Measurements from ENCODE around the gene SEZ6.

Gene SEZ6

DNA sequence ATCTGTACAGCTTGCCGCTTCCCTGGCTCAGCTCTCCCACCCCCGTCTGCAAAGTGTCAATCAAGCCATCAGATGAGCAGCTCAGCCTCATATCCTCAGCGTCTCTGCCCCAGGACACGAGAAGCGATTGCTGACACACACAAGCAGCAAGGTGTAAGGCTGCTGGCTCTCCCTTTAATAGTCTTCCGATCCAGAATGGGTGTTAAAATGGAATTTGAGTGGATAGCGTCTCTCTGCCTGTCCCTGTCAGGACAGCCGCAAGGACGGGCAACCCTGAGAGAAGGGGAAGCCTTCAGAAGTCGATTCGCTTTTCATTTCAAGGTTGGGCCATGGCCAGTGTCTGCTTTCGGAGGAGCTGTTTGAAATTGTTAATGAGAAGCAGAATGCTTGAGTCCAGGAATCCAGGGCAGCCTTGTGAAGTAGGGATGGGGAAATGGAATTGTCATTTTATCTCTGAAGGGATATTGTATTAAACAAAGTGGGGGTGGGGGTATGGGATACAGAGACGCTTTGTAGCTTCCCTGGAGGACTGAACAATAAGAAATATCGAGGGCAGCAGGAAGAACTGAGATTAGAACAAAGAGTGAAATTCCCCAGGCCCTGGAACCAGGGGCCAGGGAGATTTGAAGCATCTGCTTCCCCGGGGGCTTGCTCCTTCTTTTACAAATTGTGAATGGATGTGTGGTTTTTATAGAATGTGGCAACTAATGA, 32.4 kb upstream of the SEZ6 start:
- DNase-seq (ENCODE audit: low read depth, low spot score), result no peak

DNA sequence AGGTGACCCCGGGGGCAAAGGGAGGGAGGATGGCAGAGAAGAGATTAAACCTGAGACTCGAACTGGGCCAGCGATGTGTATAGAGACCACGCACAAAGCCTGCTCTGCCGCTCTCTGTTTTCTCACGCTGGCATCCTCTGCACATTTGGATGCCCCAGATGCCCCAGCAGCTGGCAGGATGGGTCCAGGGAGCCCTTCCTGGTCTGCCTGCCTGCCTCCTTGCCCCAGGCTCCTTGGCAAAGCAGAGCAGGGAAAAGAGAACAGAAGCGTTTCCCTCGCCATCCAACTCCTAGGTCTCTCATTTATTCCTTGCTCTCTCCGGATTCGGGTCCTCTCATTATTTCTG, 31.9 kb upstream of the SEZ6 start:
- DNase-seq (ENCODE audit: low read depth, low spot score), result no peak

DNA sequence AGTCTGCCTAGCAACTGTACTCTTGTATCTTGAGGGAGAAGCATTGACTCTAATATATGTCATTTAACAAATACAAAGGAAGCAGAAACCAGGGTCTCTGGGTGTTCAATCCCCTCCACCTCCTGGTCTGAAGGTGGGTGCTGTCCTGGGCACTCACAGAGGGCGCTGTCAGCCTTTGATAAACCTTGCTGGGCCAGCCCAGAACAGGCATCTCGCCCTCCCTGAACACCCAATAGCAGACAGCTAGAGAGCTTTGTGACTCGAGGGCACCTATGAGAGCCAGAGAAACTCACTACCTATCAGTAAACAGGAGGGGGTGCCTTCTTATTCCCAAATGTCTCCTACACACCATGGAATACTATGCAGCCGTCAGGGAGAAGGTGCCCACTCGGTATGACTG, 30.8 kb upstream of the SEZ6 start:
- DNase-seq (ENCODE audit: low read depth, low spot score), result no peak

DNA sequence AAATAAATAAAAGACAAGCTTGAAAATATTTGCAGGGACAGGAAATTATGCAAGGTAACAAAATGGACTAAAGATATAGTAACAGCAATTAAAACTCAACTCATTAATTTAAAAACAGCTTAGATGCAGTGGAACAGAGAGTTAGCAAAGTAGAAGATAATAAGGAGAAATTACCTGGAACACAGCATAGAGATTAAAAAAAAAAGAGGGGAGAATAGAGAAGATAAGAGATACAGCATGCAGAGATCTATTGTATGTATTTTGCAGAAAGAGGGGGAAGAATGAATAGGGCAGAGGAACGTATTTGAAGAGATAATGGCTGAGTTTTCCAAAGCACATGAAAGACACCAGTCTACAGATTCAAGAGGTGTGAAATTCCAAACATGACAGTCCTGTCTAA, 28.7 kb upstream of the SEZ6 start:
- DNase-seq (ENCODE audit: low read depth, low spot score), result no peak

DNA sequence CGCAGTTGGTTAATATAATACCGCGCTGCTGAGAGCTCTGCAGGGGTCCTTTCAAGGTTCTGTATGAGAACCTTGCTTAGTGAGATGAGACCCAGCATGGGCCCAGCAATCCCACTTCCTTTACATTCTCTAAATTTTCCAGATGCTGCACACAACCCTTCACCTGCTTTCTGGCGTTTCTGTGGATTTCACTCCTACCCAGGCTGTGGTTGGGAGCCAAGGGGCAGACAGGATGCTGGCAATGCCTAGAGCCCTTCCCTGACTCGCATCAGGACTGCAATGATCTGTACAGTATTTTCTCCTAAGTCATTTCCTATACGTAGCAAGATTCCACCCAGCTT, 27.0 kb upstream of the SEZ6 start:
- DNase-seq (ENCODE audit: low read depth, low spot score), result peak; percentile 82

DNA sequence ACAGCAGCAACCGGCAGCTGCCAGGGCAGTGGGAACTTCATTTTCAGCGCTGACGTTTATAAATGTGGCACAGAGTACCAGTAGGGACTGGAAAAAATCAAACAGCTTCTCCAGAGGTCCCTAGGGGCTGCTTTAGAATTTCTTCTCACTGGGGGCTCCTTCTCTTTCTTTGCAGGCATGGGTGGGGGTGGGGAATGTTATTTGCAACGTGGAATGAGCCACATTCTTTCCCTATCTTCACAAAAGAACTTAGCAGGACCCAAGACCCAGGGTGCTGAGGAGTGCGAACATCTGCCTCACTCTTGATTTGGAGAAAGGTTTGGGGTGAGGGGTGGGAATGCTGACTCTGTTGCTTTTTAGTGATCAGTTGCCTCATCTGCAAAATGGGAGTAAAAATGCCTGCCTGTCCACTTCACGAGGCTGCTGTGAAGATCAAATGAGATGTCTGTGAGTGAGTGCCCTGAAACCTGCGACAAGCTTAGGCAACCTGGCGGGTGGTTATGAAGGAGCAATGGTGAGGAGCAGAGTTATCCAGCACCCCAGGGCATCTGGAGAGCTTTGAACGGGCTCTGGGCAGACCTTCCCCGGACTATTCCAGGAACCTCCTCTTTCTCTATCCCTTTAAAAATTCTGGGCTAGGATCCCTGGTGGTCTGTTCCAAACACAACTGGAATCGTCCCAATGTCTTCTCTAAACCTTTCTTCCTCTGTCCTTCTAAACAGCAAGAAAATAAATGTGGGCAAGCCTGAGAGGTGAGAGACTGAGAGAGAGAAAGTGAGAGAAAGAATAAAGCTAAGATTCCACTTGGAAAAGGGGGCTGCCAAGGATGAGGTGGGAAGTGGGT, 26.4 kb upstream of the SEZ6 start:
- peak; percentile 79 for DNase-seq (ENCODE audit: low read depth, low spot score)

DNA sequence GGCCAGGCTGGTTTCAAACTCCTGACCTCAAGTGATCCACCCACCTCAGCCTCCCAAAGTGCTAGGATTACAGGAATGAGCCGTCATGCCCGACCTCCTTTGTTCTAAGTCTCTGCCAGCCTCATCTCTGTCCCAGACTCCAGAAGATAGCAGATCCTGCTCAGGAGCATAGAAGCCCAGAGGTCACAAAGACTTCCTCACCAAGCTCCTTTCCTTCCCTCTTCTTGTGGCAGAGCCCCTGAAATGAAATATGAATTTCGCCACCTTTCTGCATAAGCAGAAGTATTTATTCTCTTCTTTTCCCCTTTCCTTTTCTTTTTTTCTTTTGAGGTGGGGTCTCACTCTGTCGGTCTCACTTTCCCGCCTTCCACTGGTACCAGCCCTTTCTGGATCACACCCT, 25.7 kb upstream of the SEZ6 start:
- DNase-seq (ENCODE audit: low read depth, low spot score), result no peak

DNA sequence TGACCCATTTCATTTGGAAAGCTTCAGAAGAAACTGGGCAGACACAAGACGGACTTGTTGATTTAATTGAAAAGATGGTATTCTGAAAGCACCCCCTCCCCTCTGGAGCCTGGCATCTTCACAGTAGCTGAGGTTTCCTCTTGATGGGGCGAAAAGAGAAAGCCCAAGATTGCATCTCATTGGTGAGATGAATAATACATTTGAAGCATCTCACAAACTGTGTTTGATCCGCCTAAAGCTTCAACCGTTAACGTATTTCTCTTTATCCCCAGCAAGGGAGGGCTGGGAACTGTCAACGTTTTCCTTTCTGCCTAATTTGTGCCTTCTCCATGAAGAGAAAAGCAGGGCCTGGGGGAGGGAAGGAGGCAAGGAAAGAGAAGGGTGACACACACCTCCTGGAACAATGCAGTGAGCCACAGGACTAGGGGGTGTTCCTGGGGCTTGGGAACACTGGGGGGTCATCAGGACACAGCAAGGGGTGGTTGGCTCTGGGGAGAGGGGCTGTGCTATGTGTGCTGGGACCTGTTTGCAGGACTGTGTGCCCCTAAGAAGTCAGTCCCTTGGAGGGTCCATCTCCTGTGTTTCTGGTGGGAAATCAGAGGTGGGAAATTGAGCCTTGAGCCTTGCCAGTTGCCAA, 18.6 kb upstream of the SEZ6 start:
- DNase-seq (ENCODE audit: low read depth, low spot score), result no peak

DNA sequence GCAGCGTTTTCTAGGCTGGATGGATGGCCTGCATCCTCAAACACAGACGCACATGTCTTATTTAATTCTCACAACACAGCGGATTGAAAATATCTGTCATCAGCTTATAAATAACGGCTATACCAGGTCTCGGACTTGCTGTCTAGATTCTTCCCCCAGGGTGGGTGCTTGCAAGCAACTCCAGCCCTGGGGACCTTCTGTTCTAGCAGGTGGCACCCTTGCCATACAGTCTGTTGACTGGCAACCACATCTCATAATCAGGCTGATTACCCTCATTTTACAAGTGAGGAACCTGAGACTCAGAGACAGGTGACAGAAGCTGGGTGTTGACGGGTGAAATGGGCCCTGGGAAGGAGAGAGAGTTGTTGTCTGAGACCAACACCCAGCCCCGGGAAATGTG, 16.2 kb upstream of the SEZ6 start:
- no peak for DNase-seq (ENCODE audit: low read depth, low spot score)

DNA sequence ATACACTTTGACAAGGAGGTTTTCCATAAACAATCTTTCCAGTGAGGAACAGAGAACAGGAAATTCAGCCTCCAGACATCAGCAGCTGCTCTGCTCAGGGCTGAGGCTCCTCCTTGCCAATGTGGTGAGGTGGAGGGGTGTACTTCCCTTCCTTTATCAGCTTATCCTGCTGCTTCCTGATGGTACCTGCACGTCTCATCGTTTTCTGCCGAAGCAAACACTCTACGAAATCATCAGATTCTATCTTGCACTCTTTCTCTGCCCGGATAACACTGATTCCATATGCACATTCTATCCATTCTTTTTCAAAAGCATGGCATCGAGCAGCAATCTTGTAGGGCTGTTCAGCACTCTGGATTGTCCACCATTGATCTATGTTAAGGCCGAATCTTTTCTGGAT, 15.4 kb upstream of the SEZ6 start:
- DNase-seq (ENCODE audit: low read depth, low spot score), result no peak

DNA sequence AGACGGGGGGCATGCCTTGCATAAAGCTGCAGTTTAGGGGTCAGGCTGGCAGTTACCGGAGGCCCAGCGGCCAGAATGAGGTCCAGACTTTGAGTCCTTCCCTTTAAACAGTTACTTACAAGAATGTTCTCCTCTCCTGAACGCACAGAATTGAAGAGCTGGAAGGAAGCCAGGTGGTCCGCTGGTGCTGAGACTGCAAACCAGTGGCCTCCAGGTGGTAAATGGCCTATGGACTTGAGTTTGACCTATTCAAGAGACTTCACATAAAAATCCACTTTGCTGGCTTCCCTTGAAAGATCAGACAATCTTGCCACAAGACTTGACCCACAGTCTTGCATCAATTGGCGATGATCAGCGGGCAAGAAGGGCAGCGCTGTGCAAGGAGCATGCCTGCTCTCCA, 14.7 kb upstream of the SEZ6 start:
- no peak for DNase-seq (ENCODE audit: low read depth, low spot score)

DNA sequence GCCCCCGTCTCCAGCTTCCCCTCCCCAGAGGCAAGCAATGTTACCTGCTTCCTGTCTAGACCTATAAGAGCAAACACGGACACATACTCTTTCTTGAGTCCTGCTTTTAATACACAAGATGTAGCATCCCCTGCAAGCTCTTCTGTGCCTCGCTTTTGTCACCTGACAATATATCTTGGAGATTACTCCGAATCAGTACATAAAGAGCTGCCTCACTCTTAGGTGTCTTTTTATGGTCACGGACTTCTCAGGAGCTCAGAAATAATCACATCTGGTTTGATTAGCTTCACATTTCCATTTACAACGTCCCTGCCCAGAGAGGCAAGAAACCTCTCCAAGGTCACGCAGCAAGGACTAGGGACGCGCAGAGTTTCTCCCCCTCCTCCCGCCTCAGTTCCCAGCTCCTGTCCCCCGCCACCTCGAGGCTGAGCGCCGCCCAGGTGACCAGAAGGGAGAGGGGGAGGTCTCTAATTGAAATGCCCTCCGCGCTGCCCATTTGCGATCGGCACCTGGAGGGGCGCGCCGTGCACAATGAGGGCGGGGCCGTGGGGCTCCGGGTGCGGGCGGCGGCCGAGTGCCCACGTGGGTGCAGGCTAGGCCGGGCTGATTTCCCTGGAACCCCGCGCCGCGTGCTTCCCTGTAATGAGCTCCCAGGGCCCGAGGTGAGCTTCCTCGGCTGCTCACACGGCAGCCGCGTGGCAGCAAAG, 13.8 kb upstream of the SEZ6 start:
- DNase-seq (ENCODE audit: low read depth, low spot score), result no peak

DNA sequence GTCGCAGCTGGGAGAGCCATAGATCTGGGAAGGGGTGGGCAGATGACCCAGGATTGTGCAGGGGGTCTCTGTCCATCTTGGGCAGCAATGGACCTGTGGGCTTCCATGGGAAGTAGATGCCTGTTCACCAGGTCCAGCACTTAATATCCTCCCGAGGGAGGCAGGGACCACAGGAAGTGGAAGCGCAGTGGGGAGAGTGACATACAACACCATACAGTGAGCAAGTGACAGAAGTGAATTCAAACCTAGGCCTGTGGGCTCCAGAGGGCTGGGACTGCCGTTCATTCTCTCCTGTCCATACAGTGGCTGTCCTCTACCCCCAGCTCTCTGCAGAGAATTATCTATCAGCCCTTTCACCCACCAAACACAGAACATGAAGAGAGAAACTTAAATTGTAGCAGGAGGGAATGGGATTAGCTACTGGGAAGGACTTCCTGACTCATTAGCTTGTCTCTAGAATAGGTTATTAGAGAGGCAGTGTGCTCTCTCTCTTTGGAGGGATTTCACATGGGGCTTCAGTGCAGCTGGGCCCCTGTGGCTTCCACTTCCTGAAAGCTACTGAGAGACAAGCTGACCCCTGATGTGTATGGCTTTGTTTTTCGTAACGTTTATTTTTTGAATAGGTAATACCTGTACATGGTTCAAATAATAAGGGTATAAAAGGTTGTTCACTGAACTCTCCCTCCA, 13.1 kb upstream of the SEZ6 start:
- no peak for DNase-seq (ENCODE audit: low read depth, low spot score)

DNA sequence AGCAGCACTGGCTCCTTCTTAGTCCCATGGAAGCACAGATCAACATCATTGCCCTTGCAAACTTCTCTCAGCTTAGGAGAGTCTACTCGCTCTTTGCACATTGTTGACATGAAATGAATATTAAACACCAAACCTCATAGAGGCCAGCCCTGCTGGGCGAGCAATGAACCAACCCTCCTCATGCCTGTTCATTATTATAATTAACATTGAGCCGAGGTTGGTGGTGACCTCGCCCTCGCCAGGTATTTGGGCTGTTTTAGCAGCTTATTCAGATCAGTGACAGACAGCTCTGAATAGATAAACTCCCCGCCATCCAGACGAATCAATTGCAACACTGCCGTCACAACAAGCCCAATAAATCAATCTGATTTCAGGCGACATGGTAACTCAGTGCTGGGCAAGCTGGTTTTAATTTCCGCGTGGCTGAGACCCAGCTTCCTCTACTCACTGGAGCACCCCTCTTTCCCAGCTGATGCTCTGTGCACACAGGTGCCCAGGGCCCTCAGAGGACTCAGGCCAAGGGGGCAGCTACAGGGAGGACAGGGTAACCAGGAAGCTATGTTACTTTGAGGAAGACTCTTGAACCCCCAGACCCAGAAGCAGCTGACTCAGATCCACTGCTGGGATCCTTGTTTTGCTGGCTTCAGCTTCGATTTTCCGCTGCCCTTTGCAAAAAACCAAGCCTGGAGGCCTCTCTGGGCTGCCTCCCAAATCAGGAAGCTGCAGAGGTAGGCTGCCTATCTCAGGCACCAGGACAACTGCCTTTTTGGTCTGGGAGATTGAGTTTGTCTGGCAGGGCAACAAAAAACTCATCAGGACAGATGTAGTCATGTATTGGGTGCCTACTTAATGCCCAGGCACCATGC, 10.7 kb upstream of the SEZ6 start:
- DNase-seq (ENCODE audit: low read depth, low spot score), result no peak

DNA sequence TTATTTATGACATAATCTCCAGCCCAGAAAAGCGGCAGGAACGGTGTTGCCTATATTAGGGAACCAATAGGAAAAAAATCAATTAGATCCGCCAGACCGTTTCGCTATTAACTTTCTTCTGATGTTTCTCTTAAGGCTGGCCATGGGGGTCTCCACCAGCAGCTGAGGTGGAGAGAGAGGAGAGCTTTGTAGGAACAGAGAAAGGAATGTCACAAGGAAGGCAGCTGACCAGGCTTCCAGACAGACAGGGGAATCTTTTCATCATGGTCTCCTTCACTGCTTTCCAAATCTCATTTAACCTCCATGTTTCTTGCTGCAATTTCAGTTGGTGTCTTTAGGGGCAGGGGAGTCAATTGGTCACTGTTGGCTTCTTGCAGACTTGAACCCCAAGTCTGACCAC, 8.9 kb upstream of the SEZ6 start:
- DNase-seq (ENCODE audit: low read depth, low spot score), result no peak

DNA sequence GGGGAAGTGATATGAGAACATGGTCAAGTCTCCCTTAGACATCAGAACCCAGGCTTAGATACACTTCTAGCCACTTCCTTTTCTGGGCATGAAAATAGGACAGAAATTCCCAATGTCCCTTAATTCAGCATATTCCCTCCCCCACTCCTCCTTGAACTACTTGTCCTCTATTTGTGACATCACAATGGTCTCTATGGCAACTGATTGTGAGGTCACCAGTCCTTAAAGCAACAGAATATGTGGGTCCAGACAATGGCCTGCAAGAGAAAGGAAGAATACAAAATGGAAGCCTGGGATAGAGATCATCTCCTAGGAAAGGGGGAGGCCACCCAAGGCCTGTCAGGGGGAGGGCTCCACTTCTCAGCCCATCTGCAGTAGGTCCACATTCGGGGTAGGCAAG, 6.7 kb upstream of the SEZ6 start:
- DNase-seq (ENCODE audit: low read depth, low spot score), result no peak

DNA sequence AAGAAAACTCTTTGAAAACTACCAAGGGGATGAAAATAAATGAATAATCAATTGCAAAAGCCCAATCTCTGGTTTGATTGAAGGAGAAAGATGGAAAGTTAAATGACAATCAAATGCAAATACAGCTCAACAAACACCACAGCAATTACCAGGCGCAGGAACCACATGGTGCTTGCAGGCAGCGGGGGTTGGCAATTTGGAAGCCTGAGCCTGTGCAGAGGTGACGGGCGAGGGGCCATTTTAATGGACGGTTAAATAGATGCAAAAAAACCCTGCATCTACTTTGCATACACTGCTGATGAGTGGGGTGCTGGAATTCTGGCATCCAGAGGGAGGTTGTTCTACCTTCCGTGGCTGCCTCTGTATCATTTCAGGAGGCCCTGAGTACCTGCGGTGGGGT, 4.8 kb upstream of the SEZ6 start:
- DNase-seq (ENCODE audit: low read depth, low spot score), result no peak

DNA sequence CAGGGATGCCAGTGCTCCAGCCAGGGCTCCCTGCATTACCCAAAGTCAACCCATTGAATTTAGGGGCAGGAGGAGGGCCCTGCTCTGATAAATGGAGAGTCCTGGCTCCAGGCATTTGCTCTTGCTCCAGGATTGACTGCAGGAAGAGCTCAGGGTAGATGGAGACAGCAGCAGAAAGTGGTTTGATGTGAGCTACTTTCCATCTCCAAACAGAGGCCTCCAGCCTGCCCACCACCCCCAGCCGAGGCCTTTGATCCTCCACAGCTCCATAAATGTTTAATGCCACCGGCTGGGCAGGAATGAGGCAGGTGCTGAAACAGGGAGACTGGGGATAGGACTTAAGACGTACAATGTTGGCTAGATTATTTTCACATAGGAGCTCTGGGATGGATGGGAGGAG, 4.3 kb upstream of the SEZ6 start:
- no peak for DNase-seq (ENCODE audit: low read depth, low spot score)

DNA sequence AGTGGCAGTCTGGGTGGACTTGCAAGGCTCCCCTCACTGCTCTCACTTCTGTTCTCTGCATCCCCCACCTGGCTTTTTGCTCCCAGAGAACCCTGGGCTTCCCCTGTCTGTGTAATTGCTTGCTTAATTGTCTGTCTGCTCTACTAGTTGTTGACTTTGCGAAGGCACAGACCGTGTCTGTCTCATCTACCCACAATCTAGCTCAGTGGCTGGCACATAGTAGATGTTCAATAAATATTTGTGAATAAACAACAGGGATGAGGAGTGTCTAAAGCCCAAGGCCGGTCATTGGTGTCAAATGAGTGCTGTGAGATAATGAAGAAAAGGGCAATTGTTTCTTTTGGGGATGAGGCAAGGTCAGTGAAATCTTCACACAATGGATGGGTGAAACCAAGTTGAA, 2.8 kb upstream of the SEZ6 start:
- no peak for DNase-seq (ENCODE audit: low read depth, low spot score)

DNA sequence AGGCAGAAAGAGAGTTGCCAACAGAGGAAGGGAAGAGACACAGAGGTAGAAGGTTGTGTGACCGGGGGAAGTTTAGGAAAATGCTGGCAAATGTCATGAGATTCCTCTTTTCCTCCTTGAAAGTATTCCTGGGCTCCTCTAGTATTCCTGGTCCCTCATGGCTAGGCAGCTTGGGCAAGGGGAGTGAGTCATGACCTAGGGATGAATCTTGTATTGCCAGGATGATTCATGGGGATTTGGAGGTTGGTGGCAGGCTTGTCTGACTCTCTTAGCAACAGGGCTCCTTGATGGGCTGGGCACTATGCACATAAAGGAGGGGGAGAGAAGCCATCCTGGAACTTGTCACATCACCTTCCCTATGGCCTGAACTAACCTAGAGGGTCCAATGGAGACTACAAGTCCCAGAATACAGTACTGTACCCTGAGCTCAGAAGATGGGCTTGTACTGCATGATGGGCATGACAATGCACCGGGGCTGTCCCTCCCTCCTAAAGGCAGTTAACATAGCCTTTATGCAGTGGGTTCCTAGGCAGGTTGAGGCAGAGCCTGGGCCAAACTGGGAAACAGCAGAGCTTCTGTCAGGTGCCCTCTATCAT, 2.1 kb upstream of the SEZ6 start:
- no peak for DNase-seq (ENCODE audit: low read depth, low spot score)

DNA sequence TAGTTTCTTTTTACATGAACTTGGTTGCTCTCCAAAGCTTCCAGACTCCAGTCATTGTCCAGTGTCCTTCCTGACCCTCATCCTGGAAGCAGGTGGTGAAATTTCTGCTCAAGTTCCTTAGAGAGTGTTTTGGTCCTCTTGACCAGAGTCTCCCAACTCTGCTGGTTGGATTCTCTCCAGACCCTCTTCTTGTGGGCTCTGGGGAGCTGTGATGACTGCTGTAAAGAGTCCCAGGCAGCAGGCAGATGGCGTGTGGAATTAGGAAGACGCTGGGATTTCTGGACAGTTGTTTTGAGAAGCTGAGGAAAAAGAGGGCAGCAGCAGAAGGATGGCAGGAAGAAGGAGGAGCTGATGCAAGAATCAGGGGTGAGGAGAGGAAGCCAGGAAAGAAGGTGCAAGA, 1.6 kb upstream of the SEZ6 start:
- no peak for DNase-seq (ENCODE audit: low read depth, low spot score)

Data from iPS DF 19.7 (cell line).